CD8-positive, alpha-beta memory T cell (primary cell): ENCODE measurements around the gene HHIPL1. TPM values are rescaled to one million over a fixed set of nuclear protein-coding genes. Genes with fewer than 3 reads are reported as not detected.

Source experiments
- CTCF ChIA-PET: fragments of 350-600 bp; sonication (Branson Sonifier 250); formaldehyde crosslinking; loops from one replicate; lab custom pipeline; 2021; ENCODE audit warnings: antibody characterized with exemption; lab: Charles Lee
- POLR2A ChIA-PET: fragments of 350-600 bp; sonication (Branson Sonifier 250); formaldehyde crosslinking; loops from one replicate; lab custom pipeline; 2021; ENCODE audit warnings: antibody characterized with exemption; lab: Charles Lee
- DNase-seq, 5 donors: peaks; one replicate each; pipeline versions ENCODE4 v3.0.0 to v3.0.0-alpha.2; 2020 to 2022; ENCODE audit warnings: mixed read lengths in 1 of 5
- H3K27ac ChIP-seq: one replicate; pipeline ENCODE4 v1.7.0; 2013; ENCODE audit warnings: low read depth, mild to moderate bottlenecking, low read length, moderate library complexity
- H3K27me3 ChIP-seq: 2 replicates; pipeline ENCODE4 v1.7.0; 2013; ENCODE audit warnings: low read length, mild to moderate bottlenecking; ENCODE audit not compliant: insufficient read depth, poor library complexity, severe bottlenecking
- H3K36me3 ChIP-seq: 2 replicates; pipeline ENCODE4 v1.7.0; 2013; ENCODE audit warnings: mild to moderate bottlenecking, low read length, moderate library complexity; ENCODE audit not compliant: insufficient read depth
- H3K4me1 ChIP-seq: 2 replicates; pipeline ENCODE4 v1.7.0; 2013; ENCODE audit warnings: mild to moderate bottlenecking, low read length, moderate library complexity; ENCODE audit not compliant: insufficient read depth
- H3K4me3 ChIP-seq: 2 replicates; pipeline ENCODE4 v1.7.0; 2013; ENCODE audit warnings: mild to moderate bottlenecking, low read length
- H3K9me3 ChIP-seq: 2 replicates; pipeline ENCODE4 v1.7.0; 2013; ENCODE audit warnings: mild to moderate bottlenecking, low read length
- H3K27ac Mint-ChIP-seq, 8 donors: one replicate each; pipeline ENCODE4 v1.8.0; 2020 to 2021; ENCODE audit warnings: mixed read lengths in 8 of 8, mild to moderate bottlenecking in 6 of 8, inconsistent platforms in 3 of 8, moderate library complexity in 3 of 8
- H3K27me3 Mint-ChIP-seq, 2 donors: one replicate each; pipeline ENCODE4 v1.8.0; 2020 to 2021; ENCODE audit warnings: mixed read lengths in 2 of 2, mild to moderate bottlenecking in 1 of 2, moderate library complexity in 1 of 2
- H3K36me3 Mint-ChIP-seq, 3 donors: one replicate each; pipeline ENCODE4 v1.8.0; 2020 to 2021; ENCODE audit warnings: mixed read lengths in 3 of 3, inconsistent platforms in 1 of 3, mild to moderate bottlenecking in 1 of 3
- H3K4me1 Mint-ChIP-seq, 3 donors: one replicate each; pipeline ENCODE4 v1.8.0; 2020 to 2021; ENCODE audit warnings: mixed read lengths in 3 of 3, inconsistent platforms in 1 of 3, mild to moderate bottlenecking in 1 of 3
- H3K4me3 Mint-ChIP-seq, 7 donors: one replicate each; pipeline ENCODE4 v1.8.0; 2020 to 2021; ENCODE audit warnings: mixed read lengths in 7 of 7, mild to moderate bottlenecking in 6 of 7, moderate library complexity in 4 of 7, inconsistent platforms in 2 of 7
- H3K9me3 Mint-ChIP-seq, 5 donors: one replicate each; pipeline ENCODE4 v1.8.0; 2020 to 2022; ENCODE audit warnings: mixed read lengths in 5 of 5, mild to moderate bottlenecking in 3 of 5, moderate library complexity in 2 of 5, inconsistent platforms in 1 of 5
- polyA plus RNA-seq: library from polyadenylated mRNA; unstranded; fragments of 300-500 nt; fragmentation: Illumina TruSeq; gene quantifications from one replicate; pipeline ENCODE4 v1.2.3, GENCODE V29; 2021
- total RNA-seq, 2 experiments: library from RNA; stranded (reverse); gene quantifications; one replicate each; pipeline ENCODE4 v1.2.3, GENCODE V29; 2021

The HHIPL1 gene
- total and polyA plus RNA-seq, 3 experiments from 2014 or later = 0.04 TPM; not detected in 2

DNA sequence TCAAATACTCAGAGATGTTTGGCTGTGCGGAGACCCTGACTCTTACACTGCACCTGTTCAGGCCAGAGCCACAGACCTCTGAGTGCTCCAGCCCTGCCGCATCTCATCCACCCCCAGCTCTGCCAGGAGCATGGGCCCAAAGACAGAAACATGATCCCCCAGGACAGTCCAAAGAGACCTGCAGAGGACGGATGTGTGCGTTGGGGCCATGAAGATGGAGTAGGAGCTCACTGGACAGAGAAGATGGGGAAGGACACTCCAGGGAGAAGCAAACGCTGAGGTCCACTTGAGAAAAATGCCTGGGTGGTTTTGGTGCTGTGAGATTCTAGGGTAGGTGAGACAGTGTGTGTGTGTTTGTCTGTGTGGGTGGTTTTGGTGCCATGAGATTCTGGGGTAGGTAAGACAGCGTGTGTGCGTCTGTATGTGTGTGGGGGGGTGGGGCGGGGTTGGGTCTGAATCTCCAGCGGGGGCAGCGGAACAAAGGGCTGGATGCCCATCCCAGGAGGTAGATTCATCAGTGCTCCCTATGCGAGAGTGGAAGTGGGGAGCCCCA, 818 bp upstream of the HHIPL1 start:
- Histone ChIP-seq H3K27me3 (peaks cover 10% of the 10 kb centered on the region), H3K4me3 (no peak overlapping the region), H3K36me3 (no peaks in the 10 kb centered on the region), H3K27ac (no peak overlapping the region), H3K9me3 (no peaks in the 10 kb centered on the region), H3K4me1 (no peaks in the 10 kb centered on the region)
- no peak for DNase-seq
- no peaks in the 10 kb centered on the region for H3K36me3 Mint-ChIP-seq
- H3K27me3 Mint-ChIP-seq = peaks cover 20 to 40% of the 10 kb centered on the region in 2 donors
- ChIA-PET CTCF (no interaction called here), POLR2A (no interaction called here)
- peak overlapping the region in 1 of 8 donors; percentile 71 for H3K27ac Mint-ChIP-seq
- peak overlapping the region in 1 of 7 donors; percentile 41 for H3K4me3 Mint-ChIP-seq
- H3K4me1 Mint-ChIP-seq = peaks cover 0 to 3% (median 0%) of the 10 kb centered on the region in 3 donors
- no peaks in the 10 kb centered on the region for H3K9me3 Mint-ChIP-seq

- no peak for DNase-seq
- Mint-ChIP-seq H3K27ac (no peak overlapping the region), H3K27me3 (peaks cover 20 to 47% of the 10 kb centered on the region in 2 donors), H3K9me3 (no peaks in the 10 kb centered on the region), H3K4me3 (no peak overlapping the region), H3K36me3 (no peaks in the 10 kb centered on the region), H3K4me1 (peaks cover 0 to 3% (median 0%) of the 10 kb centered on the region in 3 donors)
- H3K4me1 ChIP-seq = no peaks in the 10 kb centered on the region
- no peaks in the 10 kb centered on the region for H3K36me3 ChIP-seq
- H3K27me3 ChIP-seq = peaks cover 10% of the 10 kb centered on the region
- CTCF ChIA-PET = no interaction called here
- H3K9me3 ChIP-seq = no peaks in the 10 kb centered on the region
- H3K27ac ChIP-seq = no peak overlapping the region
- POLR2A ChIA-PET = no interaction called here
- no peak overlapping the region for H3K4me3 ChIP-seq
Observed at GRCh38 chr14:99645545-99646505, 896 bp downstream of the HHIPL1 start.

GRCh38 chr14:99647411-99647810, 2.5 kb downstream of the HHIPL1 start:
- DNase-seq = no peak
- POLR2A ChIA-PET = no interaction called here
- peaks cover 0 to 3% (median 0%) of the 10 kb centered on the region in 3 donors for H3K36me3 Mint-ChIP-seq
- Histone ChIP-seq H3K27me3 (peaks cover 10% of the 10 kb centered on the region), H3K9me3 (no peaks in the 10 kb centered on the region), H3K27ac (no peak overlapping the region), H3K4me3 (no peak overlapping the region), H3K4me1 (no peaks in the 10 kb centered on the region), H3K36me3 (no peaks in the 10 kb centered on the region)
- H3K4me1 Mint-ChIP-seq = peaks cover 0 to 3% (median 0%) of the 10 kb centered on the region in 3 donors
- peaks cover 20 to 56% of the 10 kb centered on the region in 2 donors for H3K27me3 Mint-ChIP-seq
- no peak overlapping the region for H3K4me3 Mint-ChIP-seq
- no peaks in the 10 kb centered on the region for H3K9me3 Mint-ChIP-seq
- CTCF ChIA-PET = no interaction called here
- peak overlapping the region in 1 of 8 donors; percentile 50 for H3K27ac Mint-ChIP-seq

- Histone ChIP-seq H3K27me3 (peaks cover 10% of the 10 kb centered on the region), H3K9me3 (no peaks in the 10 kb centered on the region), H3K4me1 (no peaks in the 10 kb centered on the region), H3K36me3 (no peaks in the 10 kb centered on the region), H3K4me3 (no peak overlapping the region), H3K27ac (no peak overlapping the region)
- H3K4me1 Mint-ChIP-seq = peaks cover 0 to 3% (median 0%) of the 10 kb centered on the region in 3 donors
- POLR2A ChIA-PET = no interaction called here
- H3K27me3 Mint-ChIP-seq = peaks cover 20 to 56% of the 10 kb centered on the region in 2 donors
- no peak overlapping the region for H3K27ac Mint-ChIP-seq
- peaks cover 0 to 3% (median 0%) of the 10 kb centered on the region in 3 donors for H3K36me3 Mint-ChIP-seq
- CTCF ChIA-PET = no interaction called here
- H3K9me3 Mint-ChIP-seq = no peaks in the 10 kb centered on the region
- DNase-seq = no peak
- no peak overlapping the region for H3K4me3 Mint-ChIP-seq
Observed at GRCh38 chr14:99648027-99648784, 3.3 kb downstream of the HHIPL1 start.

DNA sequence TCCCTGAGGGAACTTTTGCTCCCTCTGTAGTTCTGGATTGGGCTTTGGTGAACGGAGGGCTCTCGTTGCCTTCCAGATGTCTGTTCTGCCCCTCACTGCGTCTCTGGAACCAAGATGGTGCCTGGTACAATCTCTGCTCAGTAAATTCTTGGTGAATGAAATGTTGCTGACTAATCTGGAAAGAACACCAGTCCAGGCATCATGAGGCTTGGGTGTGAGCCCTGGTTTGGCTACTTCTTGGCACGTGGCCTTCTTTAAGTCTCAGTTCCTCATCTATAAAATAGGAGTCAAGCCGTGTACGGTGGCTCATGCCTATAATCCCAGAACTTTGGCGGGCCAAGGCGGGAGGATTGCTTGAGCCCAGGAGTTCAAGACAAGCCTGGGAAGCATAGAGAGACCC, 4.3 kb downstream of the HHIPL1 start:
- no peak overlapping the region for H3K4me3 ChIP-seq
- no peak overlapping the region for H3K27ac ChIP-seq
- H3K4me1 ChIP-seq = no peaks in the 10 kb centered on the region
- Mint-ChIP-seq H3K9me3 (no peaks in the 10 kb centered on the region), H3K4me1 (peaks cover 0 to 3% (median 0%) of the 10 kb centered on the region in 3 donors), H3K27me3 (peaks cover 16 to 54% of the 10 kb centered on the region in 2 donors), H3K27ac (no peak overlapping the region), H3K4me3 (no peak overlapping the region), H3K36me3 (peaks cover 0 to 3% (median 0%) of the 10 kb centered on the region in 3 donors)
- DNase-seq = no peak
- H3K9me3 ChIP-seq = no peaks in the 10 kb centered on the region
- ChIA-PET CTCF (interaction anchor here (0.6 kb wide), 1 partner anchor 21 kb away, joined by 3 read pairs; no protein-coding TSS in a partner anchor), POLR2A (no interaction called here)
- H3K36me3 ChIP-seq = no peaks in the 10 kb centered on the region
- H3K27me3 ChIP-seq = peaks cover 10% of the 10 kb centered on the region

GRCh38 chr14:99649643-99650042, 4.7 kb downstream of the HHIPL1 start:
- DNase-seq = no peak
- Histone ChIP-seq H3K4me3 (no peak overlapping the region), H3K27me3 (peaks cover 10% of the 10 kb centered on the region), H3K9me3 (no peaks in the 10 kb centered on the region), H3K36me3 (no peaks in the 10 kb centered on the region), H3K4me1 (no peaks in the 10 kb centered on the region), H3K27ac (no peak overlapping the region)
- Mint-ChIP-seq H3K9me3 (no peaks in the 10 kb centered on the region), H3K4me3 (no peak overlapping the region), H3K27ac (no peak overlapping the region), H3K4me1 (peaks cover 0 to 3% (median 0%) of the 10 kb centered on the region in 3 donors), H3K27me3 (peaks cover 17 to 56% of the 10 kb centered on the region in 2 donors), H3K36me3 (peaks cover 0 to 3% (median 0%) of the 10 kb centered on the region in 3 donors)
- ChIA-PET CTCF (interaction anchor here (0.6 kb wide), 1 partner anchor 21 kb away, joined by 3 read pairs; no protein-coding TSS in a partner anchor), POLR2A (no interaction called here)

- ChIA-PET POLR2A (no interaction called here), CTCF (interaction anchor here (0.6 kb wide), 1 partner anchor 22 kb away, joined by 3 read pairs; no protein-coding TSS in a partner anchor)
- Histone ChIP-seq H3K4me3 (no peak overlapping the region), H3K27ac (no peak overlapping the region), H3K27me3 (peaks cover 10% of the 10 kb centered on the region), H3K4me1 (no peaks in the 10 kb centered on the region), H3K36me3 (no peaks in the 10 kb centered on the region), H3K9me3 (no peaks in the 10 kb centered on the region)
- peaks cover 22 to 59% of the 10 kb centered on the region in 2 donors for H3K27me3 Mint-ChIP-seq
- DNase-seq = no peak
- H3K36me3 Mint-ChIP-seq = peaks cover 0 to 3% (median 0%) of the 10 kb centered on the region in 3 donors
- H3K4me3 Mint-ChIP-seq = no peak overlapping the region
- no peak overlapping the region for H3K27ac Mint-ChIP-seq
- no peaks in the 10 kb centered on the region for H3K9me3 Mint-ChIP-seq
- H3K4me1 Mint-ChIP-seq = peaks cover 0 to 3% (median 0%) of the 10 kb centered on the region in 3 donors
Observed at GRCh38 chr14:99650189-99650588, 5.3 kb downstream of the HHIPL1 start.
